Ovary (tissue), 9 donors: ENCODE results near the gene CD177. TPM values are rescaled to one million over a fixed set of nuclear protein-coding genes. Genes with fewer than 3 reads are reported as not detected.

Source experiments
- DNase-seq, 5 donors: peaks; one replicate each; pipeline ENCODE4 v3.0.0-alpha.2; 2019 to 2020
- H3K27ac ChIP-seq, 2 donors: fragments of 200-600 bp; one replicate each; pipeline versions ENCODE4 v1.5.1 to v1.8.0; 2019 to 2022
- H3K27me3 ChIP-seq: fragments of 200-600 bp; one replicate; pipeline ENCODE4 v1.8.0; 2022
- H3K36me3 ChIP-seq: fragments of 200-600 bp; sonication (generic); one replicate; pipeline ENCODE4 v1.5.1; 2019
- H3K4me1 ChIP-seq: one replicate; pipeline ENCODE4 v1.8.1; 2013; ENCODE audit warnings: mild to moderate bottlenecking, moderate library complexity; ENCODE audit not compliant: insufficient read depth
- H3K4me3 ChIP-seq: fragments of 200-600 bp; sonication (generic); one replicate; pipeline ENCODE4 v1.5.1; 2017
- H3K9me3 ChIP-seq, 2 donors: fragments of 200-600 bp in 1 of 2; sonication (generic) in 1 of 2; one replicate each; pipeline versions ENCODE4 v1.5.1 to v1.8.1; 2013 to 2019; ENCODE audit warnings: mild to moderate bottlenecking in 1 of 2, moderate library complexity in 1 of 2
- CTCF ChIP-seq, 3 donors: fragments of 450-650 bp in 2 of 3; fragments of 200-600 bp in 1 of 3; IDR thresholded peaks; one replicate each; pipeline versions ENCODE4 v1.5.1 to v1.8.0; 2016 to 2022; ENCODE audit warnings: antibody characterized with exemption in 3 of 3, mild to moderate bottlenecking in 1 of 3
- EP300 ChIP-seq: sonication (generic); formaldehyde crosslinking; IDR thresholded peaks from one replicate; pipeline ENCODE4 v1.6.1; 2017; ENCODE audit warnings: antibody characterized with exemption
- POLR2A ChIP-seq: fragments of 450-650 bp; IDR thresholded peaks from one replicate; pipeline ENCODE4 v1.6.1; 2017; ENCODE audit warnings: antibody characterized with exemption, mild to moderate bottlenecking, moderate library complexity
- WGBS, 3 donors: extraction: QIAGEN DNeasy Blood & Tissue Kit in 1 of 3; methylation state at CpG; one replicate each; pipeline versions ENCODE4 v1.1.5 to v1.1.7; 2013 to 2017; 5-methylcytosine and 5-hydroxymethylcytosine counted together
- intact Hi-C, 4 donors: fragments of 100-400 bp; cut with DNase I; formaldehyde crosslinking; loops; one replicate each; pipeline versions ENCODE4 v1.11.0 to v1.15.1; 2022 to 2023
- polyA plus RNA-seq, 2 donors: library from polyadenylated mRNA; stranded (reverse); fragments of 200-250 nt in 1 of 2; fragments of 350-450 nt in 1 of 2; fragmentation: Illumina TruSeq in 1 of 2; extraction: RNeasy Lipid Tissue Mini Kit (QIAGEN cat#74804) in 1 of 2; gene quantifications; one replicate each; pipeline ENCODE4 v1.2.3, GENCODE V29; 2013 to 2014
- total RNA-seq, 7 donors: library from RNA; depleted of rRNA in 2 of 7; stranded (reverse); fragments of >200 nt in 2 of 7; fragmentation: NEBNext Ultra II Directional in 3 of 7; extraction: Animal tissue kit (Norgen Biotek cat#: 25700) in 3 of 7; gene quantifications; one replicate each; pipeline versions ENCODE4 v1.1.0 to v1.2.4, GENCODE V29; 2016 to 2023
- donor health status: DM: no; HTN: no; CAD: no; lungs with moderate emphysema.
- donor health status: DM: no; HTN: no; CAD: no.
- donor health status: Bipolar disorder and iron deficiency.
- donor health status: DM: yes; HTN: yes; CAD: no.
- donor health status: DM: no; HTN: no; CAD: no.
- donor health status: DM: yes; HTN: yes; CAD: no.

The CD177 gene
- total and polyA plus RNA-seq, 9 donors, result 0.06 to 0.82 (median 0.18) TPM; not detected in 3

GRCh38 chr19:43309466-43309865 lies 44.0 kb upstream of the CD177 start:
- TF ChIP-seq CTCF (IDR thresholded peaks at IDR 0.05) (no peak), EP300 (no peak), POLR2A (no peak)
- Histone ChIP-seq H3K4me1 (no peaks in the 10 kb centered on the region), H3K27ac (no peak overlapping the region), H3K4me3 (no peak overlapping the region), H3K27me3 (no peaks in the 10 kb centered on the region), H3K9me3 (no peaks in the 10 kb centered on the region), H3K36me3 (no peaks in the 10 kb centered on the region)
- WGBS, 3 donors, result 48 to 71% (median 55%) methylated on average over 4 of the region's 4 CpGs
- no peak for DNase-seq
- intact Hi-C loops, result no loop called here

- Histone ChIP-seq H3K27me3 (no peaks in the 10 kb centered on the region), H3K36me3 (no peaks in the 10 kb centered on the region), H3K9me3 (no peaks in the 10 kb centered on the region), H3K4me1 (no peaks in the 10 kb centered on the region), H3K4me3 (no peak overlapping the region), H3K27ac (no peak overlapping the region)
- TF ChIP-seq POLR2A, result no peak
- no peak for TF ChIP-seq CTCF (IDR thresholded peaks at IDR 0.05)
- no peak for TF ChIP-seq EP300
- DNase-seq, result no peak
- intact Hi-C loops, result no loop called here
- WGBS, 3 donors, result 78 to 86% (median 80%) methylated on average over 3 of the region's 3 CpGs
Observed at GRCh38 chr19:43310221-43310620, 43.3 kb upstream of the CD177 start.

- intact Hi-C loops, result no loop called here
- Histone ChIP-seq H3K27me3 (no peaks in the 10 kb centered on the region), H3K9me3 (no peaks in the 10 kb centered on the region), H3K4me3 (no peak overlapping the region), H3K36me3 (no peaks in the 10 kb centered on the region), H3K27ac (no peak overlapping the region), H3K4me1 (no peaks in the 10 kb centered on the region)
- WGBS, 3 donors, result 74 to 82% (median 75%) methylated on average over 6 of the region's 6 CpGs
- no peak for TF ChIP-seq POLR2A
- no peak for DNase-seq
Observed at GRCh38 chr19:43311256-43311655, 42.2 kb upstream of the CD177 start.

GRCh38 chr19:43311706-43312105 lies 41.8 kb upstream of the CD177 start:
- H3K27me3 ChIP-seq, result no peaks in the 10 kb centered on the region
- H3K4me3 ChIP-seq, result no peak overlapping the region
- no peak overlapping the region for H3K27ac ChIP-seq
- intact Hi-C loops, result no loop called here
- no peak for DNase-seq
- WGBS, 3 donors, result 42 to 50% (median 48%) methylated on average over 2 of the region's 2 CpGs
- H3K4me1 ChIP-seq, result no peaks in the 10 kb centered on the region
- no peaks in the 10 kb centered on the region for H3K9me3 ChIP-seq
- H3K36me3 ChIP-seq, result no peaks in the 10 kb centered on the region
- TF ChIP-seq EP300 (no peak), POLR2A (no peak)

- intact Hi-C loops, result no loop called here
- H3K27ac ChIP-seq, result no peak overlapping the region
- H3K4me3 ChIP-seq, result no peak overlapping the region
- no peaks in the 10 kb centered on the region for H3K27me3 ChIP-seq
- H3K9me3 ChIP-seq, result no peaks in the 10 kb centered on the region
- H3K4me1 ChIP-seq, result no peaks in the 10 kb centered on the region
- H3K36me3 ChIP-seq, result no peaks in the 10 kb centered on the region
- TF ChIP-seq CTCF (IDR thresholded peaks at IDR 0.05) (no peak), POLR2A (no peak), EP300 (no peak)
- 77 to 89% (median 81%) methylated on average over 12 of the region's 12 CpGs for whole genome bisulfite sequencing, 3 donors
- DNase-seq, result no peak
Observed at GRCh38 chr19:43313711-43314495, 39.6 kb upstream of the CD177 start.
